CD14-positive monocyte (primary cell): ENCODE measurements around the gene CHMP1A. TPM values are rescaled to one million over a fixed set of nuclear protein-coding genes. Genes with fewer than 3 reads are reported as not detected.
"Not testable (repeated sequence)": the region's sequence is repeated elsewhere in the genome, so short reads cannot be mapped to it uniquely, and the experiment has no call there.

ENCODE experiments used
- DNase-seq, 3 donors: peaks; one replicate each; pipeline ENCODE4 v3.0.0-alpha.2; 2011 to 2022
- H2AFZ ChIP-seq: 2 replicates; pipeline ENCODE4 v1.6.0; 2012; ENCODE audit warnings: mild to moderate bottlenecking, low read depth, low read length, inconsistent platforms; ENCODE audit not compliant: insufficient read depth, poor library complexity, severe bottlenecking
- H3K27ac ChIP-seq, 2 donors: 1 replicate in 1 of 2; 2 replicates in 1 of 2; pipeline ENCODE4 v1.5.1; 2012 to 2013; ENCODE audit warnings: low read length in 2 of 2, control low read depth in 1 of 2, inconsistent platforms in 1 of 2, low read depth in 1 of 2, mild to moderate bottlenecking in 1 of 2
- H3K27me3 ChIP-seq, 2 donors: one replicate each; pipeline versions ENCODE4 v1.6.0 to v1.6.1; 2011 to 2013; ENCODE audit warnings: low read length in 2 of 2; ENCODE audit not compliant: control insufficient read depth in 2 of 2, insufficient read depth in 2 of 2
- H3K36me3 ChIP-seq, 2 donors: replicated peaks in 1 of 2; 1 replicate in 1 of 2; 2 replicates in 1 of 2; pipeline versions ENCODE4 v1.5.1 to v1.6.1; 2012 to 2013; ENCODE audit warnings: low read length in 2 of 2, control low read depth in 1 of 2, inconsistent platforms in 1 of 2, mild to moderate bottlenecking in 1 of 2; ENCODE audit not compliant: insufficient read depth in 2 of 2, control insufficient read depth in 1 of 2
- H3K4me1 ChIP-seq, 2 donors: 1 replicate in 1 of 2; 2 replicates in 1 of 2; pipeline versions ENCODE4 v1.5.1 to v1.6.1; 2012 to 2013; ENCODE audit warnings: low read length in 2 of 2, control low read depth in 1 of 2, inconsistent platforms in 1 of 2, mild to moderate bottlenecking in 1 of 2, moderate library complexity in 1 of 2; ENCODE audit not compliant: insufficient read depth in 2 of 2, control insufficient read depth in 1 of 2
- H3K4me2 ChIP-seq: replicated peaks from 2 replicates; pipeline ENCODE3; 2012; ENCODE audit warnings: low read length, moderate library complexity, mild to moderate bottlenecking; ENCODE audit not compliant: poor library complexity, severe bottlenecking; ENCODE audit errors: extremely low read depth
- H3K4me3 ChIP-seq, 3 experiments: fragments of 200-600 bp in 1 of 3; sonication (generic) in 1 of 3; replicated peaks in 1 of 3; 1 replicate in 2 of 3; 2 replicates in 1 of 3; pipeline ENCODE4 v1.5.1; 2011 to 2013; ENCODE audit warnings: low read length in 3 of 3, mild to moderate bottlenecking in 3 of 3, control low read depth in 2 of 3, low read depth in 2 of 3, inconsistent platforms in 1 of 3, moderate library complexity in 1 of 3
- H3K79me2 ChIP-seq: 2 replicates; pipeline ENCODE4 v1.6.0; 2012; ENCODE audit warnings: mild to moderate bottlenecking, control low read depth, inconsistent platforms, low read length, moderate library complexity; ENCODE audit not compliant: insufficient read depth
- H3K9ac ChIP-seq: 2 replicates; pipeline ENCODE4 v1.6.0; 2017; ENCODE audit warnings: low read length, mild to moderate bottlenecking; ENCODE audit not compliant: insufficient read depth, poor library complexity, severe bottlenecking
- H3K9me3 ChIP-seq, 2 donors: replicated peaks in 1 of 2; 1 replicate in 1 of 2; 2 replicates in 1 of 2; pipeline versions ENCODE4 v1.5.1 to v1.6.1; 2012 to 2013; ENCODE audit warnings: low read length in 2 of 2, control low read depth in 1 of 2; ENCODE audit not compliant: control insufficient read depth in 1 of 2, insufficient read depth in 1 of 2
- H4K20me1 ChIP-seq: 2 replicates; pipeline ENCODE4 v1.6.0; 2012; ENCODE audit warnings: mild to moderate bottlenecking, low read length, control low read depth, moderate library complexity; ENCODE audit not compliant: insufficient read depth
- H3K27ac Mint-ChIP-seq, 7 donors: one replicate each; pipeline ENCODE4 v1.8.0; 2020; ENCODE audit warnings: mild to moderate bottlenecking in 7 of 7, mixed read lengths in 7 of 7, moderate library complexity in 6 of 7, inconsistent platforms in 2 of 7
- H3K27me3 Mint-ChIP-seq, 3 donors: one replicate each; pipeline ENCODE4 v1.8.0; 2021 to 2022; ENCODE audit warnings: low read depth in 3 of 3, mild to moderate bottlenecking in 3 of 3, mixed read lengths in 3 of 3, moderate library complexity in 3 of 3, inconsistent platforms in 1 of 3
- H3K36me3 Mint-ChIP-seq, 2 donors: one replicate each; pipeline ENCODE4 v1.8.0; 2020; ENCODE audit warnings: mixed read lengths in 2 of 2, inconsistent platforms in 1 of 2, mild to moderate bottlenecking in 1 of 2
- H3K4me1 Mint-ChIP-seq: one replicate; pipeline ENCODE4 v1.8.0; 2020; ENCODE audit warnings: mild to moderate bottlenecking, mixed read lengths
- H3K4me3 Mint-ChIP-seq, 2 donors: one replicate each; pipeline ENCODE4 v1.8.0; 2020; ENCODE audit warnings: mild to moderate bottlenecking in 2 of 2, mixed read lengths in 2 of 2, moderate library complexity in 1 of 2
- H3K9me3 Mint-ChIP-seq, 7 donors: one replicate each; pipeline ENCODE4 v1.8.0; 2020 to 2022; ENCODE audit warnings: mixed read lengths in 7 of 7, mild to moderate bottlenecking in 6 of 7, moderate library complexity in 6 of 7, inconsistent platforms in 2 of 7
- CTCF ChIP-seq: fragments of 200-600 bp; IDR thresholded peaks from one replicate; pipeline ENCODE4 v1.8.0; 2022; ENCODE audit warnings: antibody characterized with exemption, mild to moderate bottlenecking
- WGBS: methylation state at CpG from one replicate; pipeline ENCODE4 v1.1.5; 2013; ENCODE audit warnings: missing lambda C conversion rate; ENCODE audit not compliant: insufficient coverage; 5-methylcytosine and 5-hydroxymethylcytosine counted together
- intact Hi-C, 2 donors: fragments of 100-400 bp; cut with micrococcal nuclease; formaldehyde crosslinking; loops; one replicate each; pipeline versions ENCODE4 v1.15.0 to v1.15.1; 2023
- polyA plus RNA-seq, 3 donors: library from polyadenylated mRNA; depleted of rRNA in 1 of 3; unstranded in 2 of 3; stranded (reverse) in 1 of 3; fragments of 300-500 nt in 2 of 3; fragments of >200 nt in 1 of 3; fragmentation: Illumina TruSeq in 2 of 3; gene quantifications; 1 replicate in 2 of 3; 2 replicates in 1 of 3; pipeline ENCODE4 v1.2.3, GENCODE V29; 2012 to 2021

CHMP1A gene
- polyA plus RNA-seq, 3 donors, result 57.3 to 85.7 (median 76.6) TPM

DNA sequence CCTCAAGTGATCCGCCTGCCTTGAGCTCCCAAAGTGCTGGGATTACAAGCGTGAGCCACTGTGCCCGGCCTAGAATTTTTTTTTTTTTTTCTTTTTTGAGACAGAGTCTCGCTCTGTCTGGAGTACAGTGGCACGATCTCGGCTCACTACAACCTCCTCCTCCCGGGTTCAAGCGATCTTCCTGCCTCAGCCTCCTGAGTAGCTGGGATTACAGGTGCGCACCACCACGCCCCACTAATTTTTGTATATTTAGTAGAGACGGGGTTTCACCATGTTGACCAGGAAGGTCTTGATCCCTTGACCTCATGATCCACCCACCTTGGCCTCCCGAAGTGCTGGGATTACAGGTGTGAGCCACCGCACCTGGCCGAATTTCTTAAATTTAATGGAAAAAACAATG lies 41.2 kb upstream of the CHMP1A start:
- H3K27me3 Mint-ChIP-seq, H3K79me2 ChIP-seq, H3K9ac ChIP-seq, DNase-seq, H3K27ac Mint-ChIP-seq, H3K9me3 ChIP-seq, H3K4me3 ChIP-seq, intact Hi-C loops, H2AFZ ChIP-seq, H3K4me2 ChIP-seq, H3K27ac ChIP-seq, H3K4me3 Mint-ChIP-seq, H3K9me3 Mint-ChIP-seq, H3K27me3 ChIP-seq: not testable (repeated sequence)
- Mint-ChIP-seq H3K36me3 (peaks cover 18 to 27% of the 10 kb centered on the region in 2 donors), H3K4me1 (peaks cover 13% of the 10 kb centered on the region)
- peaks cover 51% of the 10 kb centered on the region for H4K20me1 ChIP-seq
- H3K36me3 ChIP-seq, result peaks cover 24 to 28% of the 10 kb centered on the region in 2 donors
- 98% methylated on average over 7 of the region's 14 CpGs for WGBS
- H3K4me1 ChIP-seq, result peaks cover 20 to 32% of the 10 kb centered on the region in 2 donors

DNA sequence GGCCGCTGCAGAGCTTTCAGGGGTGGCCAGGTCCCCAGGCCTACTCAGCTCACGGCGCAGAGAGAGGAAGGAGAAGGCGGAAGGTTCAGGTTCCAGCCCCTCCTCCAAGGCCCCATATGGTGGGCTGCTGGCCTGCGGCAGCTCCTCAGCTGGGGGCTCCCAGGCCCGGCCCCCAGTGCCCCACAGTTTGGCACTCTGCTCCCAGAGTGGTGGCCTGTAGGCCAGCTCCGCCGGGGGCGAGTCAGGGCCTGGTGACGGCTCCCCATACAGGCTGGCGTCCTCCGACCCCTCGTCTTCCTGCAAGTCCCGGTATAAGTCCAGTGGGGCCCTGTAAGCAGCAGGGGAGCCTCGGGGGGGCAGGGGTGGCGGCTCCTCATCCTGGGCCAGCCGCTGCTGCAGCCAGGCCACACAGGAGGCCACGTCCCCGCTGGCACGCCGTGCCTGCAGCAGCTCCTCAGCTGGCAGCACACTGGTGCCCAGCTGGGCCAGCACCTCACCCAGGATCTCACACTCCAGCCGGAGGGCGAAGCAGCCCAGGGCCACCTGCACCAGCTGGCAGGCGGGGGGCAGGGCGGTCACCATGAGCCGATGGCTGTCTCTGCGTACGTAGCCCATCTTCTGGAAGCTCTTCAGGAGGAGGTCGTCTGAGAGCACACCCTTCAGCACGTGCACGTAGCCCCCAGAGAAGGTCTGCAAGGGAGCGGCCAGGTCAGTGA lies 40.3 kb upstream of the CHMP1A start:
- peaks cover 13% of the 10 kb centered on the region for H3K4me1 Mint-ChIP-seq
- no peak for TF ChIP-seq CTCF
- Histone ChIP-seq H3K9me3 (no peaks in the 10 kb centered on the region), H3K9ac (no peak overlapping the region), H3K36me3 (peaks cover 32 to 36% of the 10 kb centered on the region in 2 donors), H4K20me1 (peaks cover 53% of the 10 kb centered on the region), H3K4me1 (peaks cover 20 to 32% of the 10 kb centered on the region in 2 donors), H3K27ac (no peak overlapping the region), H3K27me3 (no peaks in the 10 kb centered on the region), H3K79me2 (peaks cover 4% of the 10 kb centered on the region), H3K4me3 (no peak overlapping the region), H3K4me2 (no peak overlapping the region), H2AFZ (no peak overlapping the region)
- intact Hi-C loops, result no loop called here
- peaks cover 24 to 37% of the 10 kb centered on the region in 2 donors for H3K36me3 Mint-ChIP-seq
- H3K27ac Mint-ChIP-seq, result no peak overlapping the region
- H3K4me3 Mint-ChIP-seq, result no peak overlapping the region
- H3K9me3 Mint-ChIP-seq, result no peaks in the 10 kb centered on the region
- WGBS, result 94% methylated on average over 27 of the region's 32 CpGs
- DNase-seq, result peak in 1 of 3 donors; percentile 9
- H3K27me3 Mint-ChIP-seq, result peaks cover 0 to 7% (median 3%) of the 10 kb centered on the region in 3 donors
